GM19023 (cell line): ENCODE measurements around the gene SUSD1.
"Not testable (repeated sequence)": the region's sequence is repeated elsewhere in the genome, so short reads cannot be mapped to it uniquely, and the experiment has no call there.

Experiments
- ATAC-seq: cut with Tn5 transposase; IDR thresholded peaks from one replicate; pipeline ENCODE4 v1.9.1; 2021; ENCODE audit warnings: mild to moderate bottlenecking, moderate library complexity; ENCODE audit not compliant: unreplicated experiment

Gene SUSD1

GRCh38 chr9:112132356-112132755 lies 42.7 kb downstream of the SUSD1 start:
- ATAC-seq, result no peak

GRCh38 chr9:112130997-112131396 lies 44.1 kb downstream of the SUSD1 start:
- no peak for ATAC-seq

- no peak for ATAC-seq
These were observed 44.8 kb downstream of the SUSD1 start for GRCh38 chr9:112130347-112130746.

- ATAC-seq, result no peak
These were observed 45.9 kb downstream of the SUSD1 start for GRCh38 chr9:112129246-112129645.

GRCh38 chr9:112128399-112128798 lies 46.7 kb downstream of the SUSD1 start:
- ATAC-seq, result not testable (repeated sequence)

- no peak for ATAC-seq
These were observed 47.8 kb downstream of the SUSD1 start for GRCh38 chr9:112127281-112127680.

- no peak for ATAC-seq
These were observed 49.1 kb downstream of the SUSD1 start for GRCh38 chr9:112125951-112126388.

- no peak for ATAC-seq
These were observed 50.9 kb downstream of the SUSD1 start for GRCh38 chr9:112124156-112124555.

GRCh38 chr9:112121633-112122032 lies 53.5 kb downstream of the SUSD1 start:
- no peak for ATAC-seq

- ATAC-seq, result no peak
These were observed 54.6 kb downstream of the SUSD1 start for GRCh38 chr9:112120439-112120925.

GRCh38 chr9:112120030-112120341 lies 55.1 kb downstream of the SUSD1 start:
- no peak for ATAC-seq

- no peak for ATAC-seq
These were observed 55.7 kb downstream of the SUSD1 start for GRCh38 chr9:112119225-112120029.

- no peak for ATAC-seq
These were observed 57.1 kb downstream of the SUSD1 start for GRCh38 chr9:112118009-112118408.

GRCh38 chr9:112115970-112116753 lies 58.9 kb downstream of the SUSD1 start:
- no peak for ATAC-seq

- no peak for ATAC-seq
These were observed 60.0 kb downstream of the SUSD1 start for GRCh38 chr9:112115109-112115508.

- ATAC-seq, result no peak
These were observed 62.0 kb downstream of the SUSD1 start for GRCh38 chr9:112112941-112113681.

GRCh38 chr9:112112519-112112918 lies 62.6 kb downstream of the SUSD1 start:
- ATAC-seq, result no peak

GRCh38 chr9:112111461-112111860 lies 63.6 kb downstream of the SUSD1 start:
- ATAC-seq, result no peak

- no peak for ATAC-seq
These were observed 64.4 kb downstream of the SUSD1 start for GRCh38 chr9:112110777-112111113.

GRCh38 chr9:112110094-112110776 lies 64.9 kb downstream of the SUSD1 start:
- ATAC-seq, result no peak

GRCh38 chr9:112104901-112105300 lies 70.2 kb downstream of the SUSD1 start:
- ATAC-seq, result no peak
